ENCODE results near the gene TACR1.
"Not testable (repeated sequence)": the region's sequence is repeated elsewhere in the genome, so short reads cannot be mapped to it uniquely, and the experiment has no call there.

The TACR1 gene

DNA sequence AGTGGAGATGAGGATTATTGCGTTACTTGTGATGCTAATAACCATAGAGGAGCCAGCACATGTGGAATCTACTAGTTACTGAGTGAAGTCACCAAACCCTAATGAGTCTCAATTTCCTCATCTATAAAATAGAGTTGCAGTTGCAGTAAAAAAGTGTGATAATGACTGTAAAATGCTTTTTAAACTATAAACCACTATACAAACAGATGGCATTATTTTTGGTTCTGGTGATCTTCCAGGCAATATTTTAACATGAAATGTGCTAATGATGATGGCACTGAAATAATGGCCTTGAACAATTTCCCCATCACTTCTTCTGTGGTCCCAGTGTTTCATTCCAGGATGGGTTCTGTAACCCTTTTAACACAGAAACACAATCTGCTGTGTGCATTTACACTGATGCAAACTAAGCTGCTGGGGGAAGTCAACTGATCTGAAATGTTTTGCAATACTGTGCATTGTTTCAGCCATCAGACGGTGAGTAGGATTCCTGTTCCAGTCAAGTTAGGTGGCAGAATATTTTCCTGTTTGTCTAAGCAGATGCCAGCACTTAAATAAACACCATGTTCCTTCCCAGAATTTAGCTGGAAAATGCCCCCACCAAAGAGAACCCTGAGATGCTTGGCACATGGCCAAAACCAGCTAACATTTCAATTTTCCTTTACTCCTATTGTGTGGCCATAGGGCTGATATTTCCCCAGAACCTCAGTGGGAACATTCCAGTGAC, 52.6 kb downstream of the TACR1 start:
- no peaks in the 10 kb centered on the region for H3K27me3 ChIP-seq (ENCODE audit: control insufficient read depth, insufficient read depth, low read length)
- no peaks in the 10 kb centered on the region for H3K36me3 ChIP-seq (ENCODE audit: control insufficient read depth, insufficient read depth, low read length)
- no peak overlapping the region for H3K4me3 ChIP-seq (ENCODE audit: low read depth, low read length)
- H3K27ac ChIP-seq (ENCODE audit: low read depth, low read length), result no peak overlapping the region
- no peaks in the 10 kb centered on the region for H3K4me1 ChIP-seq (ENCODE audit: control insufficient read depth, insufficient read depth, low read length)
- H3K9ac ChIP-seq (ENCODE audit: low read length), result no peak overlapping the region
- H3K9me3 ChIP-seq (ENCODE audit: control insufficient read depth, insufficient read depth, low read depth, low read length), result 0 out of 2 replicates have a peak, but pooled peaks cover 2% of the 10 kb centered on the region

GRCh38 chr2:75146221-75146605, 53.1 kb downstream of the TACR1 start:
- H3K27me3 ChIP-seq (ENCODE audit: control insufficient read depth, insufficient read depth, low read length); H3K27ac ChIP-seq (ENCODE audit: low read depth, low read length); H3K4me1 ChIP-seq (ENCODE audit: control insufficient read depth, insufficient read depth, low read length); H3K9me3 ChIP-seq (ENCODE audit: control insufficient read depth, insufficient read depth, low read depth, low read length); H3K4me3 ChIP-seq (ENCODE audit: low read depth, low read length); H3K36me3 ChIP-seq (ENCODE audit: control insufficient read depth, insufficient read depth, low read length); H3K9ac ChIP-seq (ENCODE audit: low read length): not testable (repeated sequence)

GRCh38 chr2:75142081-75142480, 57.2 kb downstream of the TACR1 start:
- no peaks in the 10 kb centered on the region for H3K4me1 ChIP-seq (ENCODE audit: control insufficient read depth, insufficient read depth, low read length)
- H3K9ac ChIP-seq (ENCODE audit: low read length), result no peak overlapping the region
- H3K27ac ChIP-seq (ENCODE audit: low read depth, low read length), result no peak overlapping the region
- H3K9me3 ChIP-seq (ENCODE audit: control insufficient read depth, insufficient read depth, low read depth, low read length), result no peaks in the 10 kb centered on the region
- H3K27me3 ChIP-seq (ENCODE audit: control insufficient read depth, insufficient read depth, low read length), result no peaks in the 10 kb centered on the region
- no peak overlapping the region for H3K4me3 ChIP-seq (ENCODE audit: low read depth, low read length)
- H3K36me3 ChIP-seq (ENCODE audit: control insufficient read depth, insufficient read depth, low read length), result no peaks in the 10 kb centered on the region

- Histone ChIP-seq H3K27me3 (ENCODE audit: control insufficient read depth, insufficient read depth, low read length) (no peaks in the 10 kb centered on the region), H3K9ac (ENCODE audit: low read length) (no peak overlapping the region), H3K36me3 (ENCODE audit: control insufficient read depth, insufficient read depth, low read length) (no peaks in the 10 kb centered on the region), H3K9me3 (ENCODE audit: control insufficient read depth, insufficient read depth, low read depth, low read length) (no peaks in the 10 kb centered on the region), H3K4me3 (ENCODE audit: low read depth, low read length) (no peak overlapping the region), H3K4me1 (ENCODE audit: control insufficient read depth, insufficient read depth, low read length) (peaks cover 5% of the 10 kb centered on the region; the same call in 1 of the 2 replicates), H3K27ac (ENCODE audit: low read depth, low read length) (no peak overlapping the region)
Measured at GRCh38 chr2:75140288-75140687, 59.0 kb downstream of the TACR1 start.

- Histone ChIP-seq H3K9me3 (ENCODE audit: control insufficient read depth, insufficient read depth, low read depth, low read length) (no peaks in the 10 kb centered on the region), H3K4me1 (ENCODE audit: control insufficient read depth, insufficient read depth, low read length) (peaks cover 5% of the 10 kb centered on the region; the same call in 1 of the 2 replicates), H3K9ac (ENCODE audit: low read length) (no peak overlapping the region), H3K27ac (ENCODE audit: low read depth, low read length) (no peak overlapping the region), H3K27me3 (ENCODE audit: control insufficient read depth, insufficient read depth, low read length) (no peaks in the 10 kb centered on the region), H3K36me3 (ENCODE audit: control insufficient read depth, insufficient read depth, low read length) (no peaks in the 10 kb centered on the region), H3K4me3 (ENCODE audit: low read depth, low read length) (no peak overlapping the region)
Measured at GRCh38 chr2:75139171-75139570, 60.1 kb downstream of the TACR1 start.

- Histone ChIP-seq H3K9me3 (ENCODE audit: control insufficient read depth, insufficient read depth, low read depth, low read length) (no peaks in the 10 kb centered on the region), H3K4me3 (ENCODE audit: low read depth, low read length) (no peak overlapping the region), H3K9ac (ENCODE audit: low read length) (no peak overlapping the region), H3K27ac (ENCODE audit: low read depth, low read length) (no peak overlapping the region), H3K27me3 (ENCODE audit: control insufficient read depth, insufficient read depth, low read length) (no peaks in the 10 kb centered on the region), H3K4me1 (ENCODE audit: control insufficient read depth, insufficient read depth, low read length) (peaks cover 5% of the 10 kb centered on the region; the same call in 1 of the 2 replicates), H3K36me3 (ENCODE audit: control insufficient read depth, insufficient read depth, low read length) (no peaks in the 10 kb centered on the region)
Measured at GRCh38 chr2:75138528-75138927, 60.8 kb downstream of the TACR1 start.

DNA sequence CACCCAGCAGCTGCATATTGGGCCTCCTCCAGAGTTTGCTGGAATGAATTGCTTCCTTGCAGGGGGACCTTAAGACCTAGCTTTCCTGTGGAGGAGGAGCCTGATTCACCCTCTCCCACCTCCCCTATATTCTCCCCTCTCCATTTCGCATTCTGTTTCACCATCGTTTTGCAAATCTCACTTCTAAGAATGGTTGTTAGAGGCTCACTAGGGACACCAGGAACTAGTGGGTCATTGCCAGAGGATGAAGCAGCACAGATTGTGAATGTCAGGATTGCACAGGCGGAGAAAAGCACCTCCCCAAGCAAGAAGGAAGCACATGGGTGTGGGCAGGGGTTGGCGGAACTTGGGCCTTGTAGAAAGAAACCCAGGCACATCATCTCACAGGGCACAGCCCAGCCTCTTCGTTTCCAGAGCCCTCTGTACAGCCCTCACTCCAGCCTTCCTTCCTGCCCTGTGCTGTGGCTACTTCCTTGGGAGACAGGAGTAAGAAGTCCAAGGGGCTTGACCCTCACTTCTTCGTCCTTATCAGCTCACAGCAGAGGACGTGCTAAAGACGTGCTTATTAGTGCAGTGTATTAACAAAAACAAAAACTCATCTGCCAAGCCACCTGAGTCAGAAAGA, 63.4 kb downstream of the TACR1 start:
- Histone ChIP-seq H3K9me3 (ENCODE audit: control insufficient read depth, insufficient read depth, low read depth, low read length) (no peaks in the 10 kb centered on the region), H3K9ac (ENCODE audit: low read length) (no peak overlapping the region), H3K36me3 (ENCODE audit: control insufficient read depth, insufficient read depth, low read length) (no peaks in the 10 kb centered on the region), H3K27me3 (ENCODE audit: control insufficient read depth, insufficient read depth, low read length) (no peaks in the 10 kb centered on the region), H3K4me3 (ENCODE audit: low read depth, low read length) (no peak overlapping the region), H3K27ac (ENCODE audit: low read depth, low read length) (no peak overlapping the region), H3K4me1 (ENCODE audit: control insufficient read depth, insufficient read depth, low read length) (peaks cover 5% of the 10 kb centered on the region; the same call in 1 of the 2 replicates)

DNA sequence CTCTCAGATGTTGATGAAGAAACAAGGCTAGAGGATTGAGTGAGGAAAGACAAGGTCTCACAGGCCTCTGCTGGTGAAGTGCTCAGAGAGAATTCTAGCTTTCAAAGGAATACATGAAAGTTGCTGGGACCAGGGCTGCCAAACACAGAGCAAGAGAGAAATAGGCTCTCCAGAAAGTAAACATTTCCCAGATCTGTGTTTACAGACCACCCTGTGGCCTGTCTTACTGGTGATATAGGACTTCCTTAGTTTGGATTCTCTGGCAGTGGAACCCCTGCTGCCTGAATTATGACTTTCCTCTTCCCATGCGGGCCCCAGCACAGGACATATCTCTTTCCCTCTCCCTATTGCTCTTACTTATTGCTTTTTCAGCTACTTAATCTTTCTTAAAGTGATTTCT, 64.5 kb downstream of the TACR1 start:
- H3K9me3 ChIP-seq (ENCODE audit: control insufficient read depth, insufficient read depth, low read depth, low read length), result no peaks in the 10 kb centered on the region
- no peak overlapping the region for H3K4me3 ChIP-seq (ENCODE audit: low read depth, low read length)
- no peak overlapping the region for H3K9ac ChIP-seq (ENCODE audit: low read length)
- no peaks in the 10 kb centered on the region for H3K36me3 ChIP-seq (ENCODE audit: control insufficient read depth, insufficient read depth, low read length)
- no peaks in the 10 kb centered on the region for H3K27me3 ChIP-seq (ENCODE audit: control insufficient read depth, insufficient read depth, low read length)
- H3K4me1 ChIP-seq (ENCODE audit: control insufficient read depth, insufficient read depth, low read length), result peaks cover 5% of the 10 kb centered on the region; the same call in 1 of the 2 replicates
- H3K27ac ChIP-seq (ENCODE audit: low read depth, low read length), result no peak overlapping the region

GRCh38 chr2:75133621-75134570, 65.4 kb downstream of the TACR1 start:
- no peak overlapping the region for H3K27ac ChIP-seq (ENCODE audit: low read depth, low read length)

GRCh38 chr2:75130171-75130570, 69.1 kb downstream of the TACR1 start:
- Histone ChIP-seq H3K9ac (ENCODE audit: low read length) (no peak overlapping the region), H3K27me3 (ENCODE audit: control insufficient read depth, insufficient read depth, low read length) (no peaks in the 10 kb centered on the region), H3K4me1 (ENCODE audit: control insufficient read depth, insufficient read depth, low read length) (no peaks in the 10 kb centered on the region; the same call in 1 of the 2 replicates), H3K9me3 (ENCODE audit: control insufficient read depth, insufficient read depth, low read depth, low read length) (peaks cover 7% of the 10 kb centered on the region; the same call in 1 of the 2 replicates), H3K36me3 (ENCODE audit: control insufficient read depth, insufficient read depth, low read length) (no peaks in the 10 kb centered on the region), H3K27ac (ENCODE audit: low read depth, low read length) (no peak overlapping the region), H3K4me3 (ENCODE audit: low read depth, low read length) (no peak overlapping the region)

More at GRCh38 chr2:75133621-75134570, 65.4 kb downstream of the TACR1 start:
- H3K9me3 ChIP-seq (ENCODE audit: control insufficient read depth, insufficient read depth, low read depth, low read length), result no peaks in the 10 kb centered on the region
- no peaks in the 10 kb centered on the region for H3K27me3 ChIP-seq (ENCODE audit: control insufficient read depth, insufficient read depth, low read length)
- H3K4me1 ChIP-seq (ENCODE audit: control insufficient read depth, insufficient read depth, low read length), result peaks cover 5% of the 10 kb centered on the region; the same call in 1 of the 2 replicates
- H3K36me3 ChIP-seq (ENCODE audit: control insufficient read depth, insufficient read depth, low read length), result no peaks in the 10 kb centered on the region
- H3K4me3 ChIP-seq (ENCODE audit: low read depth, low read length), result no peak overlapping the region
- no peak overlapping the region for H3K9ac ChIP-seq (ENCODE audit: low read length)
